GM21381 (cell line): Measurements from ENCODE around the gene IL17F.
A peak's percentile ranks its signal among the peaks of the same experiment; 100 is the strongest.

Source experiments
- ATAC-seq: cut with Tn5 transposase; IDR thresholded peaks from one replicate; pipeline ENCODE4 v1.9.1; 2021; ENCODE audit warnings: mild to moderate bottlenecking, moderate library complexity; ENCODE audit not compliant: unreplicated experiment

Gene IL17F

DNA sequence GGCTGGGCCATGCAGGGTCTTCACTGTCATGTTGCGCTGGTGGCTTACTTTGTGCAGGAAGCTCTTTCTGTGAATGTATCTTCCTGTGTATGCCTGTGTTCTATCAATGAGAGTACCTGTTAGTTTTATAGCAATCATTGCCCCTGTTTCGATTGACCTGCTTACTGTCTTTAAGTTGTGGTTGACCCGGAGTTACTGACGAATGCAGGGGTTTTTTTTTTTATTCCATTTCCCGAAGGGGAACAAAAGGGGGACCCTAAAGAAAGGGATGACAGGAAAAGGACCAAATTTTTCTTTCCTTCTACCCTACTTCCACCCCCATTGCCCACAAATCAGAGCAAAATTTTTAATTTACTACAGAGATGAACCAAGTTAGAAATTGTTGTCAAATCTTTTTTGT is at the start of gene IL17F:
IL17F (minus strand) TSS at position 101 of the 400 bp plus-strand sequence; CDS start at position 30, 71 bp downstream.
- ATAC-seq, result no peak

DNA sequence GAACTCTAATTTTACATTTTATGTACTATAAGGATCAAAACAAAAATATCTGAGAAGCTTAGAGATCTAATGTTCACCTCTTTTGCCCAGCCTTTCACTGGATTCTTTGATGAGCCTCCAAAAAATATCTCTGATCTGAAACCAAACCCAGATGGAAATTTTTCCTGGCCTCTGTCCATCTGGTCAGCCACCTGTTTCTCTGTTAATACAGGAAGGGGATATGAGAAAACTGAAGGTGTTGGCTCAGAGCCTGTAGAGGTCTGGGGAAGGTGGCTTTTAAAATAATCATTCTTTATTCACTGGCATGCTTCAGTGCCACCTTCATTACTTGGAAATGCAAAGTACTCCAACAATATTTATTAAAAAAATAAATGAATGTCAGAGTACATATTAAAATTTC is 48.8 kb upstream of the IL17F start:
- ATAC-seq, result no peak

DNA sequence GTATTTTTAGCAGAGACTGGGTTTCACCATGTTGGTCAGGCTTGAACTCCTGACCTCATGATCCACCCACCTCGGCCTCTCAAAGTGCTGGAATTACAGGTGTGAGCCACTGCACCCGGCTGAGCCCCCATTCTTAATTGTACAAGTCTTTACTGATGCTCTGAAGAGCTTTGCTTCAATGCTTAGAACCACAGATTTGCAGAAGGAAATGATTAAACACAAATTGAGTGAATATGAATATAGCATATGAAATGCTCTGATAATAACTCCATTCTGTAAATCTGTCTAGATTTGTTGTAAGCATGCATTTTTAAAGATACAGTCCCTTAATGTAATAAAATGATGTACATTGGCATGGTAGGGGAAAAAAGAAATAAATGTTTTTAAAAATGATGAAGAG is 44.5 kb upstream of the IL17F start:
- no peak for ATAC-seq

DNA sequence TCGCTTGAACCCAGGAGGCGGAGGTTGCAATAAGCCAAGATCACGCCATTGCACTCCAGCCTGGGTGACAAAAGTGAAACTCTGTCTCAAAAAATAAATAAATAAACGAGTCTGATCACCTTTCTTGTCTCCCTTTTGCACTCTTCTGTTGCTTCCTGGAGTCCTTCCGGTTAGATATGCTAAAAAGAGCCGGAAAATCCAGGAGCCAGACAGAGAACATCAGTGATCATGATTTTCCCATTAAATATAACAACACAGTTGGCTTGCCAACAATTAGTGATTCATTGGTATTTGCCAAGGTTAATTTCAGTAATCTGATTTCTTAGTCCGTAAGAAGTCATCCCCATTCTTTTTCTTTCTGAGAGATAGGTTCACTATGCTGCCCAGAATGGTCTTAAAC is 43.9 kb upstream of the IL17F start:
- ATAC-seq, result no peak

DNA sequence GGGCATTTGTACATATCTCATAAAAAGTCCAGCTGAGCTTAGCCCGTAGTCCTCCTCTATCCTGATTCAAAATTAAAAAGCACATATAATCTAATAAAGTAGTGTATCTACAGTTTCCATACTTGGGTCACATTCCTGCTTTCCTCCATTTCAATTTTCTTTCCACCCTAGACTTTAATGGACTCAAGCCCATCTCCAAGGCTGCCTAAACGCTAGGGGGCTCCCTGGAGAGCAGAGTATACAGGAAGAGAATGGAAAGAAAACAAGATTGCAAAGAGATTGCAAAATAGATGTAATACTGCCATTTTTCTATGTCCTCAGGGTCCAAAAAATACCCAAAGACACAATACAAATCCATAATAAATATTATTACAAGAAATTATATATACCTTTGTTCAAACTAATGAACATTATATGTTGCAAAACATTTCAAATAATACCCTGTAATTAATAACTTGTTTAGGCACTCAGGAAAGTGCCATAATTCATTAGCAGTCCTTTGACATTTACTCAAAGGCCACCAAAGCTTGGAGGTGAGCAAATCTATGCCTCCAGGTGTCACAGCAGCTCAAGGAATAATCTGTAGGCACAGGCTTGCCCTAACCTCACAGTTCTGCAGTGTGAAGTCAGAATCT is 42.6 kb upstream of the IL17F start:
- ATAC-seq, result no peak

DNA sequence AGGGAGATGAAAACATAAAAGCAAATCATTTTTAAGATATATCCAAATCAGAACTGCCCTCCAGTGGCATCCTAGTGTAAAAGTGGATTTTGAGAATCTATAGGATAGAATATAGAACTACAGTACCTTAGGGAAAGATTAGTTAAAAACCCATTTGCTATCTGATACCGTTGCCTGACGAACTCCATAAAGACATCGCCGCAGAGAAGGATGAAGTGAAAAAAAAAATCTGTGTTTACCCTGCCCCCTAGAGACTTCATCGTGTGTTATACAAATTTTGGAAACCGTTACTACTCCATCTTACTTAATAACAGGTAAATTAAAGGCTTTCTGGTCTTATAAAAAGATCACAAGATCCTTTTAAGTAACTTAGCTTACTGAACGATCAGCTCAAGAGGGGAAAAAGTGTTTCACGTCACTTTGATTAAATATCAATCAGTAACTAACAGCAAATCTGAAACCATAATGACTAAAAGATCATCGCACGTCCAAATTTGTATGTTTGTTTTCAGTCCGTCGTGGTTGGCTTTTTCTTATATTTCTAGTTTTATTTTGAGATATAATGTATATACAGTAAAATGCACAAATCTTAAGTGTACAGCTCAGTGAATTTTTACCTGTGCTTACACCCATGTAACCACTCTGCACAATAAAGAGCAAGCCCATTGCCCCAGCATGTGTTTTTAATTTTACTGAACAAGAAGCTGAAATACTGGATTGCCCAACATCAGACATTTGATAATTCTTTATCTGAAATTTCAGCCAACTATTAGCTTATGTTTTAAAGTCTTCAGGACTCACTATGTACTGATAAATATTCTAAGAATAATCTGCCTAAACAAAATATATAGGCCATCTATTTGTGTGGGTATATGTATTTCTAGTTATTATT is 41.1 kb upstream of the IL17F start:
- ATAC-seq, result no peak

DNA sequence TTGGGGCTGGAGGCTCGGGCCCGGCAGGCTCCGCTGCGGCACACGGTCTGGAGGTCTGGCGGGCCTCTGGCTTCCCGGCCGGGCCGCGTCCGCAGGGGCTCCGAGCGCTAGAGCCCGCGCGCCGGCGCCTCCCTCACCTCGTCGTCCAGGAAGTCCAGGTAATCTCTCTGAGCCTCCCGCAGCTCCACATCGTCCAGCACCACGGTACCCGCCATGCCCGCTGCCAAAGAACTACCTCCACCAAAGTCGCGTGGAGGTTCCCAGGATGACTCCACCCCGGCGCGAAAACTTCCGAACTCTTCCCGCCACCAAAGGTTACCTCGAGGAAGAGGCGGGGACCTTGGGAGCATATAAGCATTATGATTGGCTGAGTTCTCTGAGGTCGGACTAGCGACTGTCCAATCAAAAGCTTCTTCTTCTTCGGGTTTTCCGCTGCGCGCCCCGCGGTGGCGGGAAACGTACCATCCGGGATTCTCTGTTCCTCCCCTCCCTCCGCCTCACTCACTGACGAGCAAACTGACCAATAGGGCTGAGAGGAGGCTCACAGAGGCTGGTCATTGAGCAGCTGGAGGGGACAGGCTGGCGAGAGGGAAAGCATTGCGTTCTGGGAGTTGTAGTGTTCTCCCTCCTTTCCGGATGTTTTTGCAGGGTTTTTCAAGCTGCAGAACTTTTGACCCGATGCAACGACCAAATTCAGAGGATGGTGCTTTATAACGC is 40.3 kb upstream of the IL17F start, which contains the start of gene MCM3:
MCM3 (minus strand) TSS at position 283 of the 717 bp plus-strand sequence; CDS start at position 215, 68 bp downstream.
- ATAC-seq, result peak; percentile 98

DNA sequence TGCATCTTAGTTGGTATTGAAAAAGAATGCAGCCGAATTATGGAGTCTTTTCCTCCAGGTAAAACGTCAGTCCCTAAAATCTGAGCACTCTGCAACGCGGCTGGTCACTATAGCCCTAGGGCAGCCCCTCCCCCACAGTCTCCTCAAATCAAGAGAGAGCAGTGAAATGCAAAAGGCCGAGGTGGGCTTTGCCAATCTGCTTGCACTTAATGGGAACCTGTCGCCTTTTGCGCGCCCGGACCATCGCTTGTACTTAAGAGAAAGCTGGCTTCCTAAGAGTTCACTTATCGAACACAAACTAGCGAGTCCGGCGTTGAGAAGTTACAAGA is 39.8 kb upstream of the IL17F start:
- ATAC-seq, result peak; percentile 0

DNA sequence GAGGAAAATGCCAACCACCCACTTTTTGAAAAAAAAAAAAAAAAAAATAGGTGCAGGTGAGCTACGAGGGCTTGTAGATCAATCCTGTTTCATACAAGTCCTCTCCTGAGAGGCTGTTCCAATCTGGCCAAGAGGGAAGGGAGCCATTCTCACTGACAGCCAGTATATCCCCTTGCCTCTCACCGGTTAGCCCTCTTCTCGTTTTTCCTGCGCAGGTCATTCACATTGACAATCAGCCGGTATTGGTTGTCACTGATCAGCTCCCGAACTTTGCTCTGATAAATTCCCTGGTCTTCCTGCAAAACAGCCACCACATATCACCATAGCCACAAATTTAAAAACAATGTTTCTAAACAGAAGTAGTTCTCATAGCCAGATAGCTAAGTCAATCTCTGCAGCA is 38.8 kb upstream of the IL17F start:
- no peak for ATAC-seq

DNA sequence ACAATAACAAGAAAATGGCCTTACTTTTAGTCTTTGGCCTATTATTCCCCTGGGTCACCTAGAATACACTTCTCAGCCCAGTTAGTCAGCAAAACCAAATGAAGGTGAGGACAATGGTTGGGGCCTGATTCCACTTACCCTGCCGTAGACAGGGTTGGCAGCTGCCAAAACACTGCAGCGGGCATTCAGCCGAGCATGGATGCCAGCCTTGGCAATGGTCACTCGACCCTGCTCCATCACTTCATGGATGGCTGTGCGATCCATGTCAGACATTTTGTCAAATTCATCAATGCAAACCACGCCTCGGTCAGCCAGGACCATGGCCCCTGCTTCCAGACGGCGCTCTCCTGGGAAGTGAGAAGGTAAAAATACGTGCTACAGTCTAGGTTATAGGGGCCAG is 31.8 kb upstream of the IL17F start:
- ATAC-seq, result no peak

DNA sequence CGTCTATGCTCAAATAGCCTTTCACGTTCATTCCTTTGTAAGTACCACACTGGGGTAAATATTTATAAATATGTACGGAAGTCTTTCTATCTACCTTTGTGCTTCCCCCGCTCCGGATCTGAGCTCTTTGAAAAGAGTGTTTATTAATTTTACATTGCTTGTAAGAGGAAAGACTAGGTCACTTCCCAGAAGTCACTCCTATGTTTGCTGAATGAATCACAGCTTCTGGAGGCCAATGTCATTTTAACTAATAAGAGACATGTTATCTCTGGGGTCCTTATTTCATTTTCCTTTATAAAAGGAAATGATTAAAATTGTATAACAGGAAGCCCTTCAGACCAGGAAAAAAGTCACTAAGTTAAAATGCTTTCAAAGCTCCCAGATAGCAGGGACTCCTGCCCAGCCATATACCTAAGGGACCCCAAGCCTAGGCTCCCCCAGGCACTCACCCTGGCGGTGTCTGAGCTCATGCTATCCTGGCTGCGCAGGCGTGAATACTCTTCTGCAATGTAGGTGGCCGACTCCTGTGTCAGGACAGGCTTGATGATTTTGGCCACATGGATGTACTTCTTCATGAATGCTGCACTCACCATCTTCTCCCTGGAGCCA is 27.7 kb upstream of the IL17F start:
- ATAC-seq, result no peak

DNA sequence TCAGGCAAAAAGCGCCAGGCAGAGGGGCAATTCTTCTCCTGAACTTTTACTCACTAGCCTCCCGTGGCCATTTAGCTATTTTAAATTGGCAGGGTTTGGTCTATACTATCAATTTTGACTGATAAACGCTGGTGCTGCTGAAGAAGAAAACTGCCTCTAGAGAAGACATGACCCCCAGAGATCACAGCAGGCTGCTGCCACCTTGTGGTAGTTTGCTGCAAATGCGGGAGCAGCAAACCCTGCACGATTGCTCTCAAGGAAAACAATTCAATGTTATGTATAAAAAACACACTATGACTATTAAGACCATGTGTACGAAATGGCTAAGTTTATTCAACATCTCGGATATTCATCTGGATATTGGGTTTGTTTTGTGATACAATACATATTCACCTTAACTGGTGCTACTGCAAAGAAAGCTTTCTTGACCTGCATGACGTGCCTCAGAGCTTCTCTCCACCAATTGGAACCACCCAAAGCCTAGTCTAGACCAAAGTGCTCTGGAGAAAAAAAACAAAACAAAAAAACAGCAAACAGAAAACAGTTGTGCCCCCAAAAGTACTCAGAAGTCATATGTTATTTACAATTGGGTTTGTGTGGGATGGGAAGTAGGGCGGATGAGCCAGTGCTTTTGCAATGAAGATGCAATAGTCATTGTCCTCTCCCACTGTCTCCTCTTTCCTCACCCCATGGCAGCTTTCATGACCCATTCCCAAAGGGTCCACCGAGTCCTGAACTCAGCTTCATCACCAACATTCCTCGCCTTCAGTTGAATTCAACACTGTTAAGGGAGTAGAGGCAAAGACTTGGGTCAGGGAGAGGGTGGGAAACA is 19.6 kb upstream of the IL17F start:
- peak; percentile 60 for ATAC-seq

DNA sequence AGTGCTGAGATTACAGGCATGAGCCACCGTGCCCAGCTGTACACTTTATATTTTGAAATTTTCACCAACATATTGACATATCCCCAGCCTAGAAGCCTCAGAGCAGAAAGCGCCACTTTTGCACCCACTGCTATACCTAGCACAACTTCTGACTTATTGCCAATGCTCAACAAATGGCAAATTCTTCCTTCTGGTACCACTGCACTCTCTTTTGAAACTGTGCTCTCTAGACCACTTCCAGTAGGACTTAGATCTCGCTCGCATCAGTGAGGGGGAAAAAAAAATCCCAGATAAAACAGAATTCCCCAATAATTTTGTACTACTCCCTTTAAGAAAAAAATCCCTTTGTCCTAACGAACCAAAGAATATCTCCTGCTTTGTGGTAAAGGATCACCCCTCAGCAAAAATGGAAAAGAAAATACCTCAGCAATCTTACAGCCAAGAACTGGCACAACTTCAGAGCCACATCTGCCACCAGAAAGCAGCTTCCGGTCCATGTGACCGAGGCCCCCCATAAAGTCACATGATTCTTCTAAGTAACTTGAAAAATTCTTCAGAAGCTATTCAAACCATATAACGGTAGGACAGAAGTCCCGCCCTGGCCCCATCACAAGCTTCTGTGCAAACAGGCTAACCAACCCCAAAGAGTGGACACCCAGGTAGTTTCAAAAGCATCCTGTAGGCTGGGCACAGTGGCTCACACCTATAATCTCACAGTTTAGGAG is 18.5 kb upstream of the IL17F start:
- no peak for ATAC-seq

DNA sequence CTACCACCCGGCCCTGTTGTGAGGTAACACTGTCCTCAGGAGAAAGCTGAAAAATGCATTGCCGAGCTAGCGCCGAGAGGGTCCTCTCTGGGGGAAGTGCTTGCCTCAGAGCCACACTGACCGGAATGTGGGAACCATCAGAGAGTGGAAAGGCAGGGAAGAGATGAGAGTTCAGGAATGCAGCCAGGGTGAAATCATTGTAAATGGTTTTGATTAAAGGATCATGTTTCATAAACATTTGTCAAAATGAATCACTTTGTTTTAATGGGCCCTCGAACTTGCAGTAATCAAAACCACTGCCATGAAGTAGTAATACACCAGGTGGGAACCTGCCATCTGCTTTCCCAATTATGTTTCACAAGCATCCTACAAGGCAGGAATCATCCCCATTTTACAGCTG is 16.9 kb upstream of the IL17F start:
- no peak for ATAC-seq

DNA sequence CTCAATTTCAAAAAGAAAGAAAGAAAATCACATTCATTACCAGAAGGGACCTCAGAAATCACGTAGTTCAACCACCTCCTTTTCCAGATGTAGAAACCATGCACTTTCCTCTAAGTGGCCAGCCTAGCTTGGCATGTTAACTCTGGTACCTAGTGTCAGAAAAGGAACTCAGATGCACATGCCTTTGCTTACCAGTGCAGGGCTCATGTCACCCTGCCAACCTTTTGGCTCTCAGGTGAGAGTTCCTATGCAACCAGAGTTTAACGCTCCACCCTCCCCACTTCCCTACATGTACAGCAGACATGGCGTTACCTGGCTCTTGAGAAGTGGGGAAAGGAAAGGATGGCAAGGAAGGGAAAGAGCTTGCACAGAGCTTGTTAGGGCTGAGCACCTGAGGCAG is 16.3 kb upstream of the IL17F start:
- no peak for ATAC-seq

DNA sequence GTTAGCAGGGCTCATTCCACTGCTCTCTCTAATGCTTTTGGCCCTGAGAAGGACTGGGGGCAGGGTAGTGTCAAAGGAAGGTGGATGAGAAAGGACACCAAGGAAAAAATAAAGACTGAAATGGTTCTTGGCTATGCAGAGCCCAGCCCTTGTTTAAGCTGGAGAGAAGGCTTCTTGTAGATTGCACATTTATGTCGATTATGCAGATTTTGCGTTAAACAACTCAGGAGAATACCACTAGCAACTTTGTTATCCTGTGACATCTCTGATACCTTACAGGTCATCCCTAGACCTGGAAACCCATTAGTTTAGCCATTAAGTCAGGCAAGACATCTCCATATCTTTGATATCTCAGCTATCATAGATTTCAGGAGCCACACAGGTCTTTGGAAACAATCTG is 11.1 kb upstream of the IL17F start:
- no peak for ATAC-seq

DNA sequence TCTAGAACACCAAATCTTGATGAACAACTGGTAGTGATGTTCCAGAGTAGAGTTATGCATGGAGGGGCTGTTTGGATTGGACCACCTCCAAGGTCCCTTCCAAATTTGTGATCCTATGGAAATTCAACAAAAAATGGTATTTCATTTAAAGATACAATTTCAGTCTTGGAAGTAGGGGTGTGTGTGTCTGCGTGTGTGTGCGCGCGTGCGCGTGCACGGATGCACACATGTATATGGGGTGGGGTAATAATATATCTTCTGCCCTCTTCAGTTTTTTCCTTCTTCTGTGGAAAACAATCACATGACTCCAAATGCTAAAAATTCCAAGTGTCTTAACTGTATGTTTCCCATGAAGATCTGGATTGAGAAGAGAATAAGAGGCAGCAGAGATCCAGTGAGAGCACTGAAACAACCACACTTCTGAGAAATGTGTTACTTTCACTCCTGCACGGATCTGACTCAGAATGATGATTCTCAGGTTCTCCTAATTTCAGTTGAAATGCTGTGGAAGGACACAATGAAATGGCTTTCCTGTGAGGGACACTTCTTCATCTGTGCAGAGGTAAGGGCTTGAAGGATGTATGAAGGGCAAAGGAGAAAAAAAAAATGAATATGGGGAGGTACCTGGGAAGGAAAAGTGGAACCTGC is 10.6 kb upstream of the IL17F start:
- ATAC-seq, result no peak

DNA sequence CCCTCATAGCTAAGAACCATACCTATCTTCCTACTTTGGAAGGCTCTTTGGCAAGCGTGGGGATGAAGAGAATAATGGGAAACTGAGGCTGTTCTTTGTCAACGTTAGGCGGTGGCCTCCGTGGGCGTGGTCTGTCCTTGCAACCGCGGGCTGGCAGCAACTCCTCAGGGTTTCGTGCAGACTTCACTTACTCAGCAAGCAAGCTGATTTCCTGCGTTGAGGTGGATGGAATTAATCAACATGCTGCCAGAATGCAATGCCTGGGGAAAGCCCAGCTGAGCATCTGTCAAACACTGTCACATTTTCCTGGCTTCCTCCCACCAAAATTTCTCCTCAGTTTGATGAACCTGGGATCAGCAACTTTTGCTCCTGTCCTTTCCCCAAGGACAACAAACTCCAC is 9.2 kb upstream of the IL17F start:
- ATAC-seq, result no peak

DNA sequence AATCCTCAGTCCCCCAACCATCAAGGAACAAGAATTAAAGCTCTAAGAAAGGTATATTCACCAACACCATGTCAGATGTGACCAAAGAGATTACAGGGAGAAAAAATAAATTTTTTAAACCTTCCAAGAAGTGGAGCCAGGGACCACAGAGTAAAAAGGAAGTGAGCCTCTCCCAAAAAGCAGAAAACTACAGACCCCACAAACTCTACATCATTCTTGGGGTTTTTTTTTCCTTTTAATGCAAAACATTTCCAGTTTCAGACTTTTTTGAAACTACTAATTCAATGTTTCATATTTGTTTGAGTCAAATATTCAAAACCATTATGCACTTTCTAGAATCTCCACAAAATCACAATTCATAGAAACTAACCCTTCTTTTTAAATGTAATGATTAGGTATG is 6.8 kb upstream of the IL17F start:
- no peak for ATAC-seq
